ENCODE measurements around the gene NBEA. TPM values are rescaled to one million over a fixed set of nuclear protein-coding genes. Genes with fewer than 3 reads are reported as not detected.
"Not testable (repeated sequence)": the region's sequence is repeated elsewhere in the genome, so short reads cannot be mapped to it uniquely, and the experiment has no call there.

NBEA gene, protein sequence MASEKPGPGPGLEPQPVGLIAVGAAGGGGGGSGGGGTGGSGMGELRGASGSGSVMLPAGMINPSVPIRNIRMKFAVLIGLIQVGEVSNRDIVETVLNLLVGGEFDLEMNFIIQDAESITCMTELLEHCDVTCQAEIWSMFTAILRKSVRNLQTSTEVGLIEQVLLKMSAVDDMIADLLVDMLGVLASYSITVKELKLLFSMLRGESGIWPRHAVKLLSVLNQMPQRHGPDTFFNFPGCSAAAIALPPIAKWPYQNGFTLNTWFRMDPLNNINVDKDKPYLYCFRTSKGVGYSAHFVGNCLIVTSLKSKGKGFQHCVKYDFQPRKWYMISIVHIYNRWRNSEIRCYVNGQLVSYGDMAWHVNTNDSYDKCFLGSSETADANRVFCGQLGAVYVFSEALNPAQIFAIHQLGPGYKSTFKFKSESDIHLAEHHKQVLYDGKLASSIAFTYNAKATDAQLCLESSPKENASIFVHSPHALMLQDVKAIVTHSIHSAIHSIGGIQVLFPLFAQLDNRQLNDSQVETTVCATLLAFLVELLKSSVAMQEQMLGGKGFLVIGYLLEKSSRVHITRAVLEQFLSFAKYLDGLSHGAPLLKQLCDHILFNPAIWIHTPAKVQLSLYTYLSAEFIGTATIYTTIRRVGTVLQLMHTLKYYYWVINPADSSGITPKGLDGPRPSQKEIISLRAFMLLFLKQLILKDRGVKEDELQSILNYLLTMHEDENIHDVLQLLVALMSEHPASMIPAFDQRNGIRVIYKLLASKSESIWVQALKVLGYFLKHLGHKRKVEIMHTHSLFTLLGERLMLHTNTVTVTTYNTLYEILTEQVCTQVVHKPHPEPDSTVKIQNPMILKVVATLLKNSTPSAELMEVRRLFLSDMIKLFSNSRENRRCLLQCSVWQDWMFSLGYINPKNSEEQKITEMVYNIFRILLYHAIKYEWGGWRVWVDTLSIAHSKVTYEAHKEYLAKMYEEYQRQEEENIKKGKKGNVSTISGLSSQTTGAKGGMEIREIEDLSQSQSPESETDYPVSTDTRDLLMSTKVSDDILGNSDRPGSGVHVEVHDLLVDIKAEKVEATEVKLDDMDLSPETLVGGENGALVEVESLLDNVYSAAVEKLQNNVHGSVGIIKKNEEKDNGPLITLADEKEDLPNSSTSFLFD (N-terminal part only)
- total RNA-seq (2014; rRNA removed) = 0.51 and 0.75 TPM in 2 replicates
- 0.27 TPM for polyA plus RNA-seq (2012)

DNA sequence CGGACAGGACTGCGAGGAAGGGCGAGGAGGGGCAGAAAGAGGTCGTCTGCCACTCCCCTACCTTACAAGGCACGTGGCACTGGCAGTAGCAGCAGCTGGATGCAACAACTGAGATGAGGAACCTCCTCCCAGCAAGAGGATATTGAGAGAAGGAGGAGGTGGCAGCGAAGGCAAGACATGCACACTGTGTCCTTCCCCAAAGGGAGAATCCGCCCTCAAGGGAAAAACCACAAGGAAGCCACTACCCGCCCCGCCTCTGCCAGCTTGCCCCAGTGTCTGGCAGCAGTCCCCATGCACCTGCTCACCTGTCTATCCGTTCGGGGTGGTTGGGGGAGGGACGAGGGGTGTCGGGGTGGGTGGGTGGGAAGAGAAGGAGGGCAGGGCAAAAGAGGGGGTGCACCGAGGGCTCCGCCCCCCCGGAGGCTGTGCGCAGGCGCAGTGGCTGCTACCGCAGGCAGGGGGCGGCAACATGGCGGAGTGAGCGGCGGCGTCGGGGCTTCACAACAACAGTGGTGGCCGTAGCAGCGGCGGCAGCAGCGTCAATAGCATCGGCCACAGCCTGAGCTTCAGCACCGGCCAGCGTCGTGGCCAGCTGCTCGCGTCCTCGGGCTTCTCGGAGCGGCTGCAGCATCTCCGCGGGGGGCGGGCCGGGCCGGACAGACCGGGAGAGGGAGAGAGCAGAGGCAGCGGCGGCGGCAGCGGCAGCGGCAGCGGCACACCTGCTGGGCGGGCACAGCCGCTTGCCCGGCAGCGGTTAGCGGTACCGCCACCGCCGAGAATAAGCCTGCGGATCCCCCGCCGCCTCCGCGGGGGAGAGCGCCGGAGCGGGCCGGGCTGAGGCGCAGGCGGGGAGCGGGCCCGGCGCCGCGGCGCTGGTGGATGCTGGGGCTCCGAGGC lies at the start of gene NBEA:
Gene NBEA, plus strand, starts transcription at position 436 of the 897 bp plus-strand sequence. CDS start 551 bp downstream, outside the sequence.
- peak; percentile 46 for DNase-seq (ENCODE audit: low read depth)

DNA sequence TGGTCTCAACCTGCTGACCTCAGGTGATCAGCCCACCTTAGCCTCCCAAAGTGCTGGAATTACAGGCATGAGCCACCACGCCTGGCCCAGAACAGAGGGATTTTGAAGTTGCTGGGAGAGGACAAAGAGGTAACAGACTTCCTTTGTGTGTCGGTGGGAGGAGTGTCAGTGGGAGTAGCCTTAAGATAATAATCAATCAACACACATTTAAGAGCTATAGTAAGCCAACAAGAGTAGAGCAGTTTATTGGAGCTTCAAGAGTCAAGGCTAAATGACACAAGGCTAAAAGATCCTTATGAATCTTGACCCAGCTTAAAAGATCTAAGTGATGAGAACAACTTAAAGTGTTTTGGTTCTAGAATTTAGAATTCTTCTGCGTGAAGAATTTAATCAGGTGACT lies 47.3 kb upstream of the NBEA start:
- no peak for DNase-seq (ENCODE audit: low read depth)

DNA sequence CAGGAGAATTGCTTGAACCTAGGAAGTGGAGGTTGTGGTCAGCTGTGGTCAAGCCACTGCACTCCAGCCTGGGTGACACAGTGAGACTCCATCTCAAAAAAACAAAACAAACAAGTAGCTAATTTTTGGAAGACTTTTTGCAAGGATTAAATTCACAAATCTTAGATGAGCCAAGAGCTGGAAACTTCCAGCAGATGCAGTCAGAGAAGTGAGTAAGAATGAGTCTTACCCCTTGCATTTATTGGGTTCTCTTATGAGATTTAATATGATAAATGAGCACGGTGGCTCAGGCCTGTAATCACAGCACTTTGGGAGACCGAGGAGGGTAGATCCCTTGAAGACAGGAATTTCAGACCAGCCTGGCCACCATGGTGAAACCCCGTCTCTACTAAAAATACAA lies 44.9 kb upstream of the NBEA start:
- peak; percentile 4 for DNase-seq (ENCODE audit: low read depth)

DNA sequence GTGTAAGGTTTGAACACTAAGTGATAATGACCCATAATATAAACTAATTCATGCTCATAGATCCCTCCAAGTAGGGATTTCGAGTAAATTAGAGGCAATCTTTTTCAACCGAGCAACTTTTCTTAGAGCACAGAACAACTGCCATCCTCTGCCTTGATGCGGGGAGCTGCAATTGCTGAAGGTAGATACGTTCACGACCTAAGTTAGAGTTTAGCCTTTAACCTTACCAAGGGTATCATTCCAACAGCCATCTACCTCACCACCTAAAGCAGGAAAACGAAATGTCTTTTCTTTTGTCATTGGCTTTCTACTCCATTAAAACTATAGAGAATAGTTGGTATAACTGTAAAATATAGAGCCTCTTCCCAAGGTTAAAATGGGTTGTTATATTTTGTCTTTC lies 42.2 kb upstream of the NBEA start:
- no peak for DNase-seq (ENCODE audit: low read depth)

DNA sequence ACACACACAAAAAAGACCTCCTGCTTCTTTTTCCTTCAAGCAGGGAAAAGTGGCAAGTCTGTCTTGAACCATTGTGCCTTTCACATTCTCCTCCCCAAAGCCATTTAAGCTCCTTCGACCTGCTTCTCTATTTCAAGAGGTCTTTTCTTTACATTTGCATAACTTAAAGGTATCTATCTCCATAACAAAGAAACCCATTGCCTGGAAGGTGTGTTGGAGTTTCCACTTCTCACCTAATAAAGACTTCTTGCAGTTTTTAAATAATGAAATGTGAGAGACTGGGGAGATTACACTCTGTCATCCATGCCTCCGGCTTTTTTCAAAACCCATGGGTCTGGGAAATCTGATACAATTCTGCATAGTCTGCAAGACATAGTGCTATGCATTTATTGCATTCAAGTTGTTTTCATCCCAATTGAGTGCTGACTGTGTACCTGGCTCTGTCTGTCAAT lies 41.8 kb upstream of the NBEA start:
- DNase-seq (ENCODE audit: low read depth) = no peak

DNA sequence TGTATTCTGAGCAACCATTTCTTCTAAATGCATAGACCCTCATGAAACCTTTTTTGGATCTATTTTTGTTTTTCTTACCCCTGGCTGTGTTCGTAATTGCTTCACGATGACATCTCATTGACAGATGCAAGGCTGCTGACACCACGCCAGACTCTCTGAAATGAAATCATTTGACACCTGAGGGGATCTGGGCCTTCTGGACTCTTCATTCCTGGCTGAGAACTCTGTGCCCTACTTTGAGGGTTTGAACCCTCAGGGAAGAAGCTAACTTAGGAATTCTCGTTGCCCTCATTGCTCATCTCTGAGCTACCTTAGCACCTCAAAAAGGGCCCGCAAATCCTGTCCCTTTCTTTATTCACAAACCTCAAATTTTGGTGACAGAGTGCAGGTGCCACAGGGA lies 40.5 kb upstream of the NBEA start:
- DNase-seq (ENCODE audit: low read depth) = no peak

DNA sequence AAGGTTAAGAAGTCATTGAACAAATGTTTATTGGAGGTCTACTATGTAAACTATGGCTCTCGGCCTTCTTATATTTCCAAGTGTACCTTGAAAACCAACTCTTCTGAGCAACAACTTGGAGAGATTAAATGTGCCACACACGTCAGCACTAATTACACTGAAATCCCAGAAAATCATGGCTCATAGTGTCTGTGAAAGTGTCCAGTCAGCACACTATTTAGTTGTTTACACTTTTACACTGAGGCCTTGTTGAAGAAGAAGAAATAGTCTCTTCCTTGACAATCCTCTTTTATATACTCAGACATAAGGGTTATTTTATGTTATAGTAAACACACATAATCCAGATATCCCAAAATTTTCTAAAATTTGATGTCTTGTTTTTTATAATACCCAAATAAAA lies 30.9 kb upstream of the NBEA start:
- no peak for DNase-seq (ENCODE audit: low read depth)

DNA sequence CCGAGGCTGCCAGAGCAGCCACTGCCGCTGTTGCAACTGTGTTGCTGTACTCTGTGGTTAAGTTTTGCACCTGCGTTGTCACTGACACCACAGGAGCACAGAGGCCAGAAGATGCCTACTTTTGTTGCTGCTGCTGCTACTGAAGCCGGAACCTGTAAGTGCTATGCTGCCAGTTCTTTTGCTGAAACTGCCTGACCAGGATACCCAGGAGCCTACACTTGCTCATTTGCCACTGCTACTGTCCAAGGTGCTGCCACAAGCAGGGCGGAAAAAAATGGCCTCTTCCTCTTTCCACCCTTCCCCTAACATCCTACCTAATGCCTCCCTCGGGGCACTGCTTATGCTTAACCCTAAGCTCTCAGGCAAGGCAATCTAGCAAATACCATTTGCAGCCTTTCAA lies 29.0 kb upstream of the NBEA start:
- DNase-seq (ENCODE audit: low read depth) = peak; percentile 4

DNA sequence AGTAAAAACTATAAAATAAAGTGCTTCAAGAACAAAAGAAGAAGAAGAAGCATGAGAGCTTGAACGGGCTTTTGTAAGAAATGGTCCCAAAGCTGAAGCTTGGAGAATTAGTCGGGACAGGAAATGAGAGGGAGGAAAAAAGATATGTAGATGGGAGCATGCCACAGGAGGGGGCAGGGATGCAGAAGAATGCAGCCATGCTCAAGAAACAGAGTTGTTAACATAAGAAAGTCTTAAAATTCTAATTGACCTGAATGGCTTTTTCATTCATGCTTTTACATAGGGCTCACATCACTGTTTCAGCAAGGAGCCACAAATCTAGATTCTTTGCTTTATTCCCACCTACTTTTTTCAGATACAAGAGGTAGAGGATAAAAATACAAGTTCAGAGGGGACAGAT lies 27.7 kb upstream of the NBEA start:
- no peak for DNase-seq (ENCODE audit: low read depth)

DNA sequence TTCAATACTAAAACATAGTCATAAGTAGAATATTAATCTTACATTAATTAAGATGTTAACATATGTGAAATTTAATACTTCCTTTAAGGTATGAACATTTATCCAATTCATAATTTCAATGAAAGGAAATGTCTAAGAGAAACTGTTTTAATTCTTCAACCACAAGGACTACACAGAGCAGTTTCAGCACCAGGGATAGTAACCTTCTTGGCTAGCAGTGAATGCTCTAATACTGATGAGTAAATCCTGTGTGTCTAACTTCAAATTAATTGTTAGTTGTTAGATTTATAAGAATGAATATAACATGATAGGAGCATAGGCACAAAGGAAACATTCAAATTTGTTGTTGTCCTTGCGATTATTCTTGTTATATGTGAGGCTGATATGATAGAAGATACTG lies 15.6 kb upstream of the NBEA start:
- DNase-seq (ENCODE audit: low read depth) = peak; percentile 41

DNA sequence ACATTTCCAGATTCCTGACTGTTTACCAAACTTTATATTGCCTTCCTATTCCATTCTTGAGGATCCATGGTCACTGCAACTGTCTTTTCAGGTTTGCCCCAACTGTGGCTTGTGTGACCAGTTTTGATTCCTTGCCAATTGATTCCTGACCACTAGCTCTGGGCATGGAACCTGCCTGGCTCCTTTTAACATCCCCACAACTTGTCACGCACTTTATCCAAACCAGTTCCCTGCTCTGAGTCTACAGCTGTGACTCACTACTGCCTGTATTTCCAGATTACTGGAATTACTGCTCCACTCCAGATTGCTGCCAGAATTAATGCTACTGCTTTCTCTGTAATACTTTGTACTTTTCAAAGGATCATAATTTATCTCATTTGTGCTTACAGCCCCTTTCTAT lies 13.4 kb upstream of the NBEA start:
- DNase-seq (ENCODE audit: low read depth) = not testable (repeated sequence)

DNA sequence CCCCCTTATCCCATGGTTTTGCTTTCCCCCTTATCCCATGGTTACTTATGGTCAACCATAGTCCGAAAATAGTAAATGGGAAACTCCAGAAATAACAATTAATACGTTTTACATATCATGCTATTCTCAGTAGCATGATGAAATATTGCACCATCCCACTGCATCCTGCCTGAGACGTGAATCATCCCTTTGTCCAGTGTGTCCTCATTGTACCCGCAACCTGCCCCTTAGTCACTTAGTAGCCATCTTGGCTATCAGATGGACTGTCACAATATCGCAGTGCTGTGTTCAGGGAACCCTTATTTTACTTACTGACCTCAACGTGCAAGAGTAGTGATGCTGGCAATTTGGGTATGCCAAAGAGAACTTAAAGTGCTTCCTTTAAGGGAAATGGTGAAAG lies 10.5 kb upstream of the NBEA start:
- peak; percentile 18 for DNase-seq (ENCODE audit: low read depth)

DNA sequence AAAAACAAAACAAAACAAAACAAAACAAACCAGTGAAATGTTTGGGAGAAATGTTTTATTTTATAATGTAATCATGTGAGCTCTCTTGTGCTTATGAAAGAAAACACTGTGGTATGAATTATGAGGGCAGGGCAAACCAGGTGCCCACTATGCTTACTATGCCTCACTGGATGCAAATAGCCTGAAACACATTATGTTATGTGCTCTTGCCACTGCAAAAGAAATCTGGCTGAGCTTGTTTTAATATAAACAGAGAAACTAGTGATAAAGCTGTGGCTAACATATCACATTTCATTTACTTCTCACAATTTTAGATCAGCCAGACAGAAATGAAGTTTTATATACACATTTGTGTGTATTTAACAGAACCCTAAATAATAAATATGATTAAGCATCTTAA lies 8.7 kb upstream of the NBEA start:
- no peak for DNase-seq (ENCODE audit: low read depth)

DNA sequence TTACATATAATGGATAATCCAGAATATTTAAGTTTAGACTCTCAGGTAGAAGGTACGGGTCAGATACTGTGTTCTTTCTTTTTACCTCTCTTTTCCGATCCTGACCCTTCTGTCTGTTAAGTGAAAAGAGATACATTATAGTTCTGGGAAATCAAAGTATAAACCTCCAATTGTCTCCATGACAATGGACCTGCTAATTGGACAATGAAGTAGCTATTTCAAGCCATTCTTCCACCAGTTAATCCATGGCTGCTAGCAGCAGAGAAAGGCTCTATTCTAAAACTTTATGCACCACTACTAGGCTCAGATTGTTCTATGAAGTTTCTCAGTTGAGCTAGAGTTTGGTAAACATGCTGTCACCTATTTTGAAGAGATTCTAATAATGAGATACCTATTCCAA lies 8.3 kb upstream of the NBEA start:
- DNase-seq (ENCODE audit: low read depth) = no peak

DNA sequence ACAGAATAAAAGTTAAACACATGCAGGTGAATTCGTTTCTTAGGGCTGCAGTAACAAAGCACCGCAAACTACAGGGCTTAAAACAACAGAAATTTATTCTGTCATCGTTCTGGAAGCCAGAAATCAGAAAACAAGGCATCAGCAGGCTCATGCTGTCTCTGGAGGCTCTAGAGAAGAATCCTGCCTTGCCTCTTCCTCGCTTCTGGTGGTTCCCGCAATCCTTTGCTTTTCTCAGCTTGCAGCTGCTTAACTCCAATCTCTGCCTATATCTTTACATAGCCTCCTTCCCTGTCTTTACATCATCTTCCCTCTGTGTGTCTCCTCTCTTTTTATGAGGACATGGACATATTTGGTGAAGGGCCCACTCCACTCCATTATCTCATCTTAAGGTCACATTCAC lies 6.2 kb upstream of the NBEA start:
- no peak for DNase-seq (ENCODE audit: low read depth)

DNA sequence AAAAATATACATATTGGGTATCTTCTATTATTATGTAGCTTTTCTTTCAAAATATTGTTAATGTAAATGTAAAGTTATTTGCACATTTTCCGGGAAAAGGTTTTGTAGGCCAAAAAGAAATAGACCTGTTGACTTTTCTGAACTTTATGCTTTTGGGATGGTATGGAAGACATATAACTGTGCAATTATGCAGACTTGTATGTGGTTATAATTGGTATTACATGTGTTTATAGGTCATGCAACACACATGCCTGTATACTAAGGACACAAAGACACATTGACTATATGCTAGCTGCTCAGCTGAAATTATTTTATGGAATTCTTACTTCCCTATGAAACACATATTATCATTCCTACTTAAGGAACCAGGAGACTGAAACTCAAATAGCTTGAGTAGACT lies 2.3 kb upstream of the NBEA start:
- no peak for DNase-seq (ENCODE audit: low read depth)

DNA sequence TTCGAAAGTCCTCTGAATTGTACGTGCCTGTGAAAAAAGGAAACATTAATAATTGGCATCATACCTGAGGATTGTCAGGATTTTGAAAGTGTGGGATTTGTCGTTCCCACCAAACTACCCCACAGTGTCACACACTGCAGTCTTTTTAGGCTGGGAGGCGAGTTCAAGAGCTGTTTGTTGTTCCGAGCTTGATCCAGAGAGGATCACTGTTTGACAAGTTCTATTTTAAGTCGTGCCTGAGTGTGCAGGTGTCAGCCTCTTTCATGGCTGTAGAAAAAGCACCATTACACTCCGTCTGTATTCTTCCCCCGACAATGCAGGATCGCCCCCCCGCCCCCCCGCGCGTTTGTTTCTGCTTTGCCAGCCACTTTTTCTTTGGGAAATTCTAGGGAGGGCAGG lies 635 bp upstream of the NBEA start:
- DNase-seq (ENCODE audit: low read depth) = no peak

DNA sequence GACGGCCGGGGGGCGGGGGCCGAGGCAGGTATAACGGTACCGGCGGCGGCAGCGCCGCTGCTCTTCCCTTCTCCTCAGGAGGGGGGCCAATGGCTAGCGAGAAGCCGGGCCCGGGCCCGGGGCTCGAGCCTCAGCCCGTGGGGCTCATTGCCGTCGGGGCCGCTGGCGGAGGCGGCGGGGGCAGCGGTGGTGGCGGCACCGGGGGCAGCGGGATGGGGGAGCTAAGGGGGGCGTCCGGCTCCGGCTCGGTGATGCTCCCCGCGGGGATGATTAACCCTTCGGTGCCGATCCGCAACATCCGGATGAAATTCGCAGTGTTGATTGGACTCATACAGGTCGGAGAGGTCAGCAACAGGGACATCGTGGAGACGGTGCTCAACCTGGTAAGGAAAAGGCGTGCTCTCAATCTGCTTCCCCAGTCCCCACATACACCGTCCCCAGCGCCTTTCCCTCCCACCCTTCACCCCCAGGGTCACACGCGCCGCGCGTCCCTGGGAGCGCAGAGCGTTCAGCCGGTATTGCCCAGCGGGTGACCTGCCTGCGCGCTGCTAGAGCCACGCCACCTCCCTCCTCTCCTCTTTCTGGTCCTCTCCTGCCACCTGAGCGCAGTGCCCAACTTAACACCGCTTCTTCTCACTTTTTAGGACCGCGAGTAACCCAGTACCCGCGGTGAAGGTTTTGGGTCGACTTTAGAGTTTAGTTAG lies 814 bp downstream of the NBEA start:
- no peak for DNase-seq (ENCODE audit: low read depth)

DNA sequence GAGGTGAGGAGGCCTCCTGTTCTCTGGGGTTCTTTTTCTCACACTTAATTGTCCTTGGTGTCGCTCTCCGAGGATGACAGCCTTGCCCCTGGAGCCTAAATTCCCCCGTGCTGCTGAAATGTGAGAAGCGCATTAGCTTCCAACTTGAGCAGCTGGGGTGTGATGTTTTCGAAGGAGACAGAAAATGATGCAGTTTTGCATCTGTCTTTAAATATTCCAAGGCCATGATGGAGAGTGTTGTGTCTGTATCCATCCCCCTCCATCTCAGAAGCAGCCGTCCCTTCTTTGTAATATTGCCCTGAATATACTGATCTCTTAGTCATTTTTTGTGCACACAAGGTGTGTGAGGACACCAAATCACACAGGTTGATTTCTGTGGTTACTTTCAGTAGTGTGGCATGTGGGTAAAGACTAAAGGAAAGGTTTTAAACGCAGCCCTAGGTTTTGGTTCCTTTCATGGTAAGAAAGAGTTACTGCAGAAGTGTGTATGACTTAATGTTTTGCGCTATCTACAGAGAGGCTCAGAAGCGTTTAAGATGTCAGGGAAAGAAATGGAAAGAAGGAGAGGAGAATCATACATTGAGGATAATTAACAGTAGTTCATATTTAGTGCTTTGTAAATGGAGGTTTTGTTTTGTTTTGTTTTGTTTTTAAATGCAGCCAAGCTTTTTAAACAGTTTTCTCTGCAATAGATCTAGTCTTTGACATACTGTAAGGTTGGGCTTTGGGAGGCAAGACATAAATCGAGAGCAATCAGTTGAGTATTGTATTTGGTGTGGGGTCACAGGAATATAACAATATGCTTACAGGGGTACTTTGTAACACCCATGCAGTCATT lies 1.6 kb downstream of the NBEA start:
- DNase-seq (ENCODE audit: low read depth) = no peak

DNA sequence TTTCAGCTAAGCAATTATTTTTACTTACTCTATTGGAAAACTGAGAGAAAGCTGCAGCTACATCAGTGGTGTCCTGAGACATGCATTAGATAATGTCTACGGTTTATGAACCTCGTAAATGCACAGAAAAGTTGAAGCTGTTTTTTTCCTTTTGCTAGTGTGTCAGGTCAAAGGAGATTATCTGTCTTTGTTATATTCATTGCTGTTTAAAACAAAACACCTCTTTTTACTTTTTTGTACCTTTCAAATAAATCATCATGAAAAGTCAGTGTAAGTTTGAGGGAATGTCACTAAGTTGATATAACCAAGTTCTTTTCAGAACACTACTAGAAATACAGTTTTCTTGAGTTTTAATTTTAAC lies 2.2 kb downstream of the NBEA start:
- no peak for DNase-seq (ENCODE audit: low read depth)
